Transverse colon (tissue), 4 donors: Measurements from ENCODE around the gene GCC2.

ENCODE experiments used
- CTCF ChIP-seq, 5 experiments: fragments of 200-600 bp in 3 of 5; fragments of 450-650 bp in 2 of 5; sonication (generic) in 3 of 5; IDR thresholded peaks; 1 replicate in 2 of 5; 2 replicates in 3 of 5; pipeline ENCODE4 v1.5.1; 2016 to 2017; ENCODE audit warnings: antibody characterized with exemption in 5 of 5, inconsistent platforms in 3 of 5, mild to moderate bottlenecking in 2 of 5, moderate library complexity in 1 of 5
- EP300 ChIP-seq: sonication (generic); formaldehyde crosslinking; IDR thresholded peaks from one replicate; pipeline ENCODE4 v1.6.1; 2017; ENCODE audit warnings: antibody characterized with exemption, low read depth
- POLR2A ChIP-seq: fragments of 450-650 bp; IDR thresholded peaks from one replicate; pipeline ENCODE4 v1.6.1; 2016; ENCODE audit warnings: antibody characterized with exemption, mild to moderate bottlenecking, moderate library complexity
- POLR2AphosphoS5 ChIP-seq, 3 donors: sonication (generic); formaldehyde crosslinking; IDR thresholded peaks; one replicate each; pipeline ENCODE4 v1.6.1; 2016; ENCODE audit warnings: antibody characterized with exemption in 3 of 3

GRCh38 chr2:108548208-108549003 lies 99.4 kb downstream of the GCC2 start:
- TF ChIP-seq CTCF (IDR thresholded peaks at IDR 0.05) (no peak), EP300 (no peak), POLR2A (no peak), POLR2AphosphoS5 (IDR thresholded peaks at IDR 0.05) (no peak)
